ENCODE data around the gene SLC1A3. TPM values are rescaled to one million over a fixed set of nuclear protein-coding genes. Genes with fewer than 3 reads are reported as not detected.
A peak's percentile ranks its signal among the peaks of the same experiment; 100 is the strongest.

SLC1A3 gene
- total RNA-seq, 2 donors from 2014 or later, result 1.2 TPM; not detected in 1

DNA sequence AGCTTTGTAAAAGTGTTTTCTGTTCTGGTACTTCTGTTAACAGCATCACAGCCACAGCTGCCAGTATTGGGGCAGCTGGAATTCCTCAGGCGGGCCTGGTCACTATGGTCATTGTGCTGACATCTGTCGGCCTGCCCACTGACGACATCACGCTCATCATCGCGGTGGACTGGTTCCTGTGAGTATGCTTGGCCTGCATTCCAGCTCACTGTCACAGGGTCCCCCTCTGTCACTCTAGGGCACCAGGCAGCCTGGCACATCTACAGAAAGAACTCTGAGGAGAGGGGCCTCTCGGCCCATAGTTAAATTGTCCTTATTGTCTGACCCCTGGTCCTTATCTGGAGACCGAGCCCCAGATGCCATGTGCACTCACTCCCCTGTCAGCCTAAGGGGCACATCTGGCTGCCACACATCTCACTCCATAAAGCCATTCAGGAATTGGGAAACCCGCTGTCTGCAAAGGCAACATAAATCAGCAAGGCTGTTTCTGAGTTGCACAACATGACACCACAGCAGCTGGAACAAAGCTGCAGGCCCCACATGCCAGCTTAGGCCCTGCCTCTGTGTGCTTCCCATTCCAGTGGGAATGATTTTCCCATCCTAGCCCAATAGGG, 77.5 kb downstream of the SLC1A3 start:
- Mint-ChIP-seq H3K27ac (no peak overlapping the region), H3K4me1 (ENCODE audit: low read depth in 2 of 2) (no peaks in the 10 kb centered on the region), H3K27me3 (peaks cover 0 to 4% of the 10 kb centered on the region in 2 donors)

DNA sequence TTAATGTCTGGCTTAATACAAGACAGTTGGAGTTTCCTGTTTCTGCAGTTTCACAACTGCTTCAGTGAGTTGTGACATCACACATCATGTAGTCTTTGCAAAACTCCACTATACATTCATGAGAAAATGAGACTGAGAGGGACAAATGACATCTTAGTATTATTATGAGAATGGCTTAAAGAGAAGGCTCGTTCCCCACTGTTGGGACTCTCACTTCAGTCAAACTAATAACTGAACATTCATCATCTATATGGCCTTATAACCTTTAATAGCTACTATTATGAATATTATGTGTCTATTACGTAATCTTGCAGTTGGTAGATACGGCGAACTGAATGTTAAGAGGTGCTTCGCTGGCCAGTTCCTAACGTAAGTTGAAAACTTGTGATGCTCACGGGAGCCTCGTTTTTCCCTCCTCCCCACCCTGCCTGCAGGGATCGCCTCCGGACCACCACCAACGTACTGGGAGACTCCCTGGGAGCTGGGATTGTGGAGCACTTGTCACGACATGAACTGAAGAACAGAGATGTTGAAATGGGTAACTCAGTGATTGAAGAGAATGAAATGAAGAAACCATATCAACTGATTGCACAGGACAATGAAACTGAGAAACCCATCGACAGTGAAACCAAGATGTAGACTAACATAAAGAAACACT, 79.4 kb downstream of the SLC1A3 start:
- H3K27me3 Mint-ChIP-seq, result peaks cover 0 to 2% of the 10 kb centered on the region in 2 donors
- no peaks in the 10 kb centered on the region for H3K9me3 Mint-ChIP-seq
- H3K4me3 Mint-ChIP-seq, result no peak overlapping the region
- H3K36me3 Mint-ChIP-seq, result no peaks in the 10 kb centered on the region
- H3K4me1 Mint-ChIP-seq (ENCODE audit: low read depth in 2 of 2), result peaks cover 6 to 10% of the 10 kb centered on the region in 2 donors
- no peak overlapping the region for H3K27ac Mint-ChIP-seq
- ATAC-seq (no peak), DNase-seq (ENCODE audit: low spot score) (no peak)

More for the DNA sequence above, 77.5 kb downstream of the SLC1A3 start:
- no peaks in the 10 kb centered on the region for H3K36me3 Mint-ChIP-seq
- ATAC-seq (no peak), DNase-seq (ENCODE audit: low spot score) (no peak)
- no peaks in the 10 kb centered on the region for H3K9me3 Mint-ChIP-seq
- H3K4me3 Mint-ChIP-seq, result no peak overlapping the region

DNA sequence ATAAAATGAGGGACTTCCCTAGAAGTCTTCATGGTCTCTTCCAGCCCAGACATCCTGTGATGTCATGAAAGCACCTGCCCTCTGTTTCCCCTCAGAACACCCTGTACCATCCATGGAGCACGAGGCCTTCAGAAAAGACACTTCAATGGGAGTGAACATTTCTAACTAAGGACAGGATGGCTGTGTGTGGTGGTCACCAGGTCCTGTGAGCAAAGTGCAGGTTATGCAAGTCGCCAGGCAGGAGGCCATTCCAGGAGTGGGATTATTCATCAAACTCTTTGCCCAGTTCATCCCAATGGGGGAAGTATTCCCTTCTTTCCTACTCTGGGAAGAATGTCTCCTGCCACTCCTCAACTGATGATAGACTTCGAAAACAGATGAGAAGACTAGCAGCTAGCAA, 80.5 kb downstream of the SLC1A3 start:
- no peak for DNase-seq (ENCODE audit: low spot score)
- Mint-ChIP-seq H3K36me3 (no peaks in the 10 kb centered on the region), H3K4me1 (ENCODE audit: low read depth in 2 of 2) (peaks cover 8 to 14% of the 10 kb centered on the region in 2 donors), H3K4me3 (no peak overlapping the region), H3K27me3 (peaks cover 0 to 9% of the 10 kb centered on the region in 2 donors), H3K9me3 (no peaks in the 10 kb centered on the region), H3K27ac (no peak overlapping the region)
- no peak for ATAC-seq

DNA sequence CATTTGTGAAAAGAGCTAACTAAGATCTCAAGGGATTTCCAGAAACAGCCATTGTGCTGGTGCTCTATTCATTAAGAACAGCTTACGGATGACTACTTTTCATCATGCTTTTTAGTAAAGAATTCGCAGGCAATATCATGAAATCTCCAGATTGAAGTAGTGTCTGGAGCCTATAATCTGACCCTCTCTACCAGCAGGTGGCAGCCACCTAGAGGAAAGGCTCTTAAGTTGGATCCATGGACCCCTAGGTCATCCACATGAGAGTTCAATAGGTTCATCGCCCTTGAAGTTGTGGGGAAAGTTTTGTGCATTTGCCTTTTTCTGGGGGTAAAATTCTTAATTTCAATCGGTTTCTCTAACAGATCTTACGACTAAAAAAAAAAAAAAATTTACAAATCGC, 82.3 kb downstream of the SLC1A3 start:
- no peak overlapping the region for H3K27ac Mint-ChIP-seq
- H3K9me3 Mint-ChIP-seq, result no peaks in the 10 kb centered on the region
- H3K36me3 Mint-ChIP-seq, result no peaks in the 10 kb centered on the region
- DNase-seq (ENCODE audit: low spot score) (no peak), ATAC-seq (no peak)
- H3K4me3 Mint-ChIP-seq, result no peak overlapping the region
- H3K27me3 Mint-ChIP-seq, result peaks cover 0 to 11% of the 10 kb centered on the region in 2 donors
- peaks cover 8 to 14% of the 10 kb centered on the region in 2 donors for H3K4me1 Mint-ChIP-seq (ENCODE audit: low read depth in 2 of 2)

DNA sequence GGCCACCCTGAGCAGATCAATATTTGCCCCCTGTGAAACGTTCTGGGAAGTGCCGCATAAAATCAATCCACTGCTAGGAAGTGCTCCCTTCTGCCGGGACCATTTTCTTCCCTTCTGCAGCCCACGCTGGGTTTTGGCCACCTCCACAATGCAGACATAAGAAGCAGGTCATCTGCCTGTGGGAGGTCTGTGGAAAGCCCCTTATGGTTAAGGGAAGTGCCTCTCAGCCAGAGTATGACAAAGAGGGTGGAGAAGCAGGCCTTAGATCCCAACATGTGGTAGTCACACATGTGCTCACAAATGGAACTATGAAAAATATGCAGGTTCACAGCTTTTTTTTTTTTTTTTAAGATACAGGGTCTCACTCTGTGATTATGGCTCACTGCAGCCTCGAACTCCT, 82.8 kb downstream of the SLC1A3 start:
- Mint-ChIP-seq H3K27me3 (peaks cover 0 to 11% of the 10 kb centered on the region in 2 donors), H3K9me3 (no peaks in the 10 kb centered on the region), H3K36me3 (no peaks in the 10 kb centered on the region), H3K4me1 (ENCODE audit: low read depth in 2 of 2) (peaks cover 8 to 14% of the 10 kb centered on the region in 2 donors), H3K27ac (no peak overlapping the region), H3K4me3 (no peak overlapping the region)
- DNase-seq (ENCODE audit: low spot score), result no peak
- no peak for ATAC-seq

DNA sequence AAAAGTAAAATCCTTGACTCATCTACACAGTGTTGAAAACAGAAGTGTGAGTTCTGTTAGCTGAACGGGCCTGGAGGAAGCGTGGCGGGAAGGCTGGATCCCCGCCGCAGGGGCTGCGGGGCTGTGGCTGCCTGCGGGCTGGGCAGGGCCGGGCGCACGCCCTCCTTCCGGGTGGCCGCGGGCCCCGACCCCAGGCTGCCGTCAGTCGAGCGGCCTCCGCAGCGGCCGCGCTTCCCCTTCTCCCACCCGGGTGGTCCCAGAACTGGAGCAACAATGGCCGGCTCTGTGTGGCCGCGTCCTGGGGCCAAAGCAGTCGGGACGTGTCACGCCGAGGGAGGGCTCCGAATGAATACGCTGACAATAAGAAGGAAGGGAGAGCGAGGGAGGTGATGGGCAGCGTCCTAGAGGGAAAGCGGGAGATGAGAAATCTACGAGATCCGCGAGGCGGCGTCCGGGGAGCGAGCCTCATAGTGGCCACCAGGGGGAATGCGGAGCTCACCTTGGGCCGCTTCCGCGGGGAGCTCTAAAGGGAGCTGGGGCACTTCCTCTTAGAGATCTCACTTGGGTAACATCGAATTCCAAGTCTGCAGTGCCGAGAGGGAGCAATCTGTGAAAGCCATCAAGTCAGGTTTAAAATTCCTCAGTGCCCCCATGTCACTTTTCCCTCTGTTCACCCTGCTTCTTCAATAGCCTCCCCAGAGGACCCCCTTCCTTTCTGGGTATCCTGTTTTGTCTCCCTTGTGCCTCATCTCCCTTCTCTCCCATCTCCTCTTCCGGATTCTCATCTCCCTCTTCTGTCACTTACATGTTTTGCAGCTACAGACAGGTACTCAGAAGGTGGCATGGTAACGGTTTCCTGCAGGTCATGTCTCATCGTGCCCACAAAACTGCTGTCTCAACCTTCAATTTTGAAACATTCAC, 83.9 kb downstream of the SLC1A3 start:
- no peaks in the 10 kb centered on the region for H3K9me3 Mint-ChIP-seq
- no peaks in the 10 kb centered on the region for H3K36me3 Mint-ChIP-seq
- peak overlapping the region; percentile 70 for H3K4me3 Mint-ChIP-seq
- H3K27me3 Mint-ChIP-seq, result peaks cover 0 to 11% of the 10 kb centered on the region in 2 donors
- DNase-seq (ENCODE audit: low spot score) (peak; percentile 78), ATAC-seq (peak; percentile 81 to 87)
- peaks cover 8 to 14% of the 10 kb centered on the region in 2 donors for H3K4me1 Mint-ChIP-seq (ENCODE audit: low read depth in 2 of 2)
- H3K27ac Mint-ChIP-seq, result peak overlapping the region in 1 of 2 donors; percentile 32

DNA sequence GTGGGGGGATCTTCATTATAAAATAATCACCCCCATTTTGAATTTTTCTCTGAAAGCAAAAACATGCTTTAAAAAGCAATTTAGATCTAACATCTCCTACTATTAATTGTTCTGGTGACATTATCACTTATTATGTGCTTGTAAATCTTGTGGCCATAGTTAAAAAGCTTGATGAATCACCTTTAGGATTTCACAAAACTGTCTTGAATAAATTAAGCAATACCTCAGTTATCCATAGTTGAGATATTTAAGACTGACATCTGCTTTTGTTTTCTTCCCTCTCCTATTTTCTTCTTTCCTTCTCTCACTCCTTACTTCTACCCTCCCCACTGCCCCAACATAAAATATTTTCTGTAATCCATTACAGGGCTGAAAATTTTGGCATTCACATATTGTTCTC, 84.8 kb downstream of the SLC1A3 start:
- no peaks in the 10 kb centered on the region for H3K36me3 Mint-ChIP-seq
- no peak overlapping the region for H3K27ac Mint-ChIP-seq
- H3K27me3 Mint-ChIP-seq, result peaks cover 0 to 11% of the 10 kb centered on the region in 2 donors
- H3K9me3 Mint-ChIP-seq, result no peaks in the 10 kb centered on the region
- H3K4me3 Mint-ChIP-seq, result peak overlapping the region; percentile 70
- no peak for DNase-seq (ENCODE audit: low spot score)
- ATAC-seq, result no peak
- peaks cover 8 to 14% of the 10 kb centered on the region in 2 donors for H3K4me1 Mint-ChIP-seq (ENCODE audit: low read depth in 2 of 2)

DNA sequence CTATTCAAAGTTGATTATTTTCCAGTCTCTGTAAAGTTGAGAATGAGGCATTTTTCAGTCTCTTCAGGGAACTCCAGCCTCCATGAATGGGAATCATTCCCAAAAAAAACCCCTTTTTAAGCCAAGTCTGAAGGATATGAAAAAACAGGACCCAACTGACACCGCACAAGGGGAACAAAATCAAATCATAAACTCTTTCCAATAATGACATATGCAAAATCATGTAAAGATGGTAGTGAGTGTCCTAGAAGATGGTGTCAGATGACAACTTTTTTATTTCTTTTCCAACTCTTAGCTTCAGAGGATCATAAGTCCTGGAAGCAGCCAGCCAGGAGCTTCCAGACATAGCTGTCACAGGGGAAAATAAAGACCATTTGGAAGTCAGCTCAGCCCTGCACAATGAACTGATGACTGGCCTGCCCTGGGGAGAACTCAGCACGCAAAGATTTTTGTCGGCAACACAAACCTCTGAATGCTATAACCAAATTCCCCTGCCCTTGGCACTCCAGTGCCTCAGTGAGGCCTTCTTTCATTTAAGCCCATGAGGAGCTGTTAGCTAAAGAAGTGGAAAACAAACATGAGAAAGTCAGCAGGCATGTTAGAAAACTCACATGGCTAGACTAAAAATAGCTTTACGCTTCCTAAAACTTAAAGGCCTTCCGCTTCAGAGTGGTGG, 85.4 kb downstream of the SLC1A3 start:
- Mint-ChIP-seq H3K4me1 (ENCODE audit: low read depth in 2 of 2) (peaks cover 8 to 14% of the 10 kb centered on the region in 2 donors), H3K27ac (no peak overlapping the region), H3K4me3 (peak overlapping the region; percentile 70), H3K9me3 (no peaks in the 10 kb centered on the region), H3K36me3 (no peaks in the 10 kb centered on the region), H3K27me3 (peaks cover 0 to 11% of the 10 kb centered on the region in 2 donors)
- DNase-seq (ENCODE audit: low spot score) (no peak), ATAC-seq (no peak)

DNA sequence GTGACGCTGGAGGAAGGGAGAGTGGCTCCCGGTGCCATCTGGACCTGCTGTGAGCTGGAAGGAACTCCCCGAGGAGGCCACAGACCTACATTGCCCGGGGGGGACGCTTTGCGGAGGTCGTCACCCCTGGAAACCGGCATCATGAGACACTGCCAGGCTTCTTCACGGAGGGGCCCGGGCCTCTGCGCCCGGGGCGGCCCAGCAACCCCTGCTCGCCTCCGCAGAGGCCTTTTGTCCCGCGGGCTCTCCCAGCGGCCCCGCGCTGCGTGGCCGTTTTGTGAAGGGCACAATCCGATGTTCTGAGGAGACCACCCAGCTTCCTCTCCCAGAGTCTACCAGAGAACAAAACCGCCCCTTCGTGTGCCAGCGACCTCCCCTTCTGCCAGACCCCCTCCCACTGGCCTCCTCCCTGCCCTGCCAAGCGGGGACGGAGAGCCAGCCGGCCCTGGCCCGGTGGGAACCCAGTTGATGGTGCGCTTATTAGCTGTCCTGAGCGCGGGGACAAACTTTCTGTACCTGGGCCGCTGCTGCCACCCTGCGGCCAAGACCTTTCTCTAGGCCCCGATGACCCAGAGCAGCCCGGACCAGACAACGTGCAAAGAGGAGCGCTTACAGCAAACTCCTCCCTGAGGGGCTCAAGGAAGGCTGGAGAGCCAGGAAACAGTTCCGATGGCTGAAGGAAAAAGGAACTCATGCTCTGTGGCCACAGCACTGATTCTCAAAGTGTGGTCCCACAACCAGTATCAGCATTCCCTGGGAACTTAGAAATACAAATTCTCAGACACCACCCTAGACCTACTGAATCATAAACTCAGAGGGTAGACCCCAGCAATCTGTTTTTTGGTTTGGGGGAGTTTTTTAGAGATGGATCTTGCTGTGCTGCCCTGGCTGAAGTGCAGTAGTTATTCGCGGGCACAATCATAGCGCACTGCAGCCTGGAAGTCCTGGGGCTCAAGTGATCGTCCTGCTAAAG, 86.7 kb downstream of the SLC1A3 start:
- H3K4me1 Mint-ChIP-seq (ENCODE audit: low read depth in 2 of 2), result peaks cover 8 to 14% of the 10 kb centered on the region in 2 donors
- no peak overlapping the region for H3K27ac Mint-ChIP-seq
- no peaks in the 10 kb centered on the region for H3K36me3 Mint-ChIP-seq
- H3K9me3 Mint-ChIP-seq, result no peaks in the 10 kb centered on the region
- DNase-seq (ENCODE audit: low spot score) (no peak), ATAC-seq (peak; percentile 66 to 75)
- H3K4me3 Mint-ChIP-seq, result no peak overlapping the region
- H3K27me3 Mint-ChIP-seq, result peaks cover 0 to 11% of the 10 kb centered on the region in 2 donors

DNA sequence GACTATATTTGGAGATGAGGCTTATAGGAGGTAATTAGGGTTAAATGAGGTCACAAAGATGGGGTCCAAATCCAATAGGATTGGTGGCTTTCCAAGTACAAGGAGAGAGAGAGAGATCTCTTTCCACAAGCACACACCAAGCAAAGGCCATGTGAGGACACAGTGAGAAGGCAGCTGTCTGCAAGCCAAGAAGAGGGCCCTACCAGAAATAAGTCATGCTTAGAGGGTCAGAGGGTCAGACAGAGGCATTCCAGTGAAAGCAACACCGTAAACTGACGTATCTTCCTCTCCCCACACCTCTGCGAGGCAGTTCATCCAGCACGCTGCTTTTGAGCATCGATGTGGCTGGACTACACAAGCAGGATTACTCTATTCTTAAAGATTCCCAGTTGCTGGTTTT, 87.9 kb downstream of the SLC1A3 start:
- H3K27ac Mint-ChIP-seq, result no peak overlapping the region
- H3K9me3 Mint-ChIP-seq, result no peaks in the 10 kb centered on the region
- no peak for ATAC-seq
- H3K36me3 Mint-ChIP-seq, result no peaks in the 10 kb centered on the region
- H3K4me3 Mint-ChIP-seq, result no peak overlapping the region
- peaks cover 0 to 11% of the 10 kb centered on the region in 2 donors for H3K27me3 Mint-ChIP-seq
- DNase-seq (ENCODE audit: low spot score), result no peak
- peaks cover 8 to 14% of the 10 kb centered on the region in 2 donors for H3K4me1 Mint-ChIP-seq (ENCODE audit: low read depth in 2 of 2)

DNA sequence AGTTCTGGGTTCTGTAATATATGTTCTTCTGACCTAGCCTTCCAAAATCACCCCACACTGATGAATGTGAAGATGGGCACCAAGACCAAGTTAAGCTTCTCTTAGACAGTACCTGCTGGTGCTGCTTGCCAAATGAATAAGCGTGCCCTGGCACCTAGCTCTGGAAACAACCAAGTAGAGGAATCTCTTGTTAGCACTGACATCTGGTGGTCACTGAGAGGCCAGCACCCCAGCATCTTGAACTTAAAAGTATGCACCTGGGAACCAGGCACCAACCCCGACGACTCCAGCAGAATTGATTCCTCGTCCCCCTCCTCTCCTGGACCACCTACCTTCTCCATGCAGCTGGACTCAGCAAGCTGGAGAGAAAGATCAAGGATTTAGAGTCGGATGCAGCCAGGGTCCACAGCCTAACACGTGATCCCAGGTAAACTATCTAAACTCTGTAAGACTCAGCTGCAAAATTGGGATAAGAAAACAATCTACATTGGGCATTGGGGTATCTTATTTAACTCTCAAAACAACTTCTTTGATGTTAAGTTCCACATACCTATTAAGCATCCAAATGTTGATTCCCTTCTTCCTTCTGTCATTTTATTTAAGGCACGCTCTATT, 89.8 kb downstream of the SLC1A3 start:
- H3K36me3 Mint-ChIP-seq, result no peaks in the 10 kb centered on the region
- H3K4me1 Mint-ChIP-seq (ENCODE audit: low read depth in 2 of 2), result peaks cover 0 to 4% of the 10 kb centered on the region in 2 donors
- no peaks in the 10 kb centered on the region for H3K9me3 Mint-ChIP-seq
- H3K27ac Mint-ChIP-seq, result no peak overlapping the region
- DNase-seq (ENCODE audit: low spot score) (no peak), ATAC-seq (peak in 1 of 2 donors; percentile 34)
- H3K27me3 Mint-ChIP-seq, result peaks cover 7 to 8% of the 10 kb centered on the region in 2 donors
- no peak overlapping the region for H3K4me3 Mint-ChIP-seq

DNA sequence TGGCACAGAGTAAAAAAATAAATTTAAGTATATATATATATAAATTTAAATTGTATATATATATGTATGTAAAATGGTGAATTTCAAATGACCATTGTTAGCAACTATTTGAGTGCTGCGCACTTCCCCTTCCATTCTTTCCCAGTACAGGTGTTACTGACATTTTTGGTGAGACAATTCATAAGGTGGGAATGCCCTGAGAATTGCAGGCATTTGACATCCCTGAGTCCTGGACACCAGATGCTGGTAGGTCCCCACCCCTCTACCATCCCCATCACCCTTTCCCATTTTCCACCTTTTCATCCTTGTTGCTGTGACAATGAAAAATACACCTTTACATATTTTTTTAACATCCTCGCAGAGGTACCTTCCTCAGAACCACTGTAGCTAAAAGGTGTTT, 91.6 kb downstream of the SLC1A3 start:
- ATAC-seq (no peak), DNase-seq (ENCODE audit: low spot score) (no peak)
- Mint-ChIP-seq H3K27me3 (peaks cover 2 to 7% of the 10 kb centered on the region in 2 donors), H3K4me1 (ENCODE audit: low read depth in 2 of 2) (no peaks in the 10 kb centered on the region), H3K4me3 (no peak overlapping the region), H3K27ac (no peak overlapping the region), H3K9me3 (no peaks in the 10 kb centered on the region), H3K36me3 (peaks cover 4% of the 10 kb centered on the region)
